Activated naive CD4-positive, alpha-beta T cell treated with anti-CD3 and anti-CD28 coated beads, Interleukin-2, amount 10 ng/mL, durations not matched to agents 7 days and 5 days (primary cell): ENCODE results near the gene NAV2.
"Not testable (repeated sequence)": the region's sequence is repeated elsewhere in the genome, so short reads cannot be mapped to it uniquely, and the experiment has no call there.

ENCODE experiments used
- CTCF ChIA-PET: fragments of 350-600 bp; sonication (Branson Sonifier 250); formaldehyde crosslinking; loops from one replicate; lab custom pipeline; 2021; ENCODE audit warnings: antibody characterized with exemption; lab: Charles Lee
- DNase-seq: peaks from one replicate; pipeline ENCODE4 v3.0.0-alpha.2; 2020
- H3K27ac Mint-ChIP-seq: one replicate; pipeline ENCODE4 v1.8.0; 2021; ENCODE audit warnings: mild to moderate bottlenecking, moderate library complexity, mixed read lengths
- H3K27me3 Mint-ChIP-seq: one replicate; pipeline ENCODE4 v1.8.0; 2021; ENCODE audit warnings: mild to moderate bottlenecking, mixed read lengths
- H3K36me3 Mint-ChIP-seq: one replicate; pipeline ENCODE4 v1.8.0; 2021; ENCODE audit warnings: mixed read lengths
- H3K4me1 Mint-ChIP-seq: one replicate; pipeline ENCODE4 v1.8.0; 2021; ENCODE audit warnings: mixed read lengths
- H3K4me3 Mint-ChIP-seq: one replicate; pipeline ENCODE4 v1.8.0; 2021; ENCODE audit warnings: mild to moderate bottlenecking, moderate library complexity, mixed read lengths
- H3K9me3 Mint-ChIP-seq: one replicate; pipeline ENCODE4 v1.8.0; 2021; ENCODE audit warnings: mixed read lengths

The NAV2 gene

GRCh38 chr11:19951558-19952115, 239.0 kb downstream of the NAV2 start:
- H3K9me3 Mint-ChIP-seq, result no peaks in the 10 kb centered on the region
- H3K27me3 Mint-ChIP-seq, result peaks cover 15% of the 10 kb centered on the region
- CTCF ChIA-PET, result interaction anchor here (1.1 to 7.1 kb wide), 10 partner anchors 10 to 181 kb away, joined by 3 to 39 read pairs (median 4); no protein-coding TSS in a partner anchor
- H3K4me1 Mint-ChIP-seq, result peaks cover 8% of the 10 kb centered on the region
- no peak for DNase-seq
- H3K36me3 Mint-ChIP-seq, result no peaks in the 10 kb centered on the region
- H3K4me3 Mint-ChIP-seq, result peak overlapping the region; percentile 32
- no peak overlapping the region for H3K27ac Mint-ChIP-seq

- Mint-ChIP-seq H3K36me3 (no peaks in the 10 kb centered on the region), H3K27me3 (peaks cover 15% of the 10 kb centered on the region), H3K9me3 (no peaks in the 10 kb centered on the region), H3K4me1 (peaks cover 8% of the 10 kb centered on the region), H3K4me3 (no peak overlapping the region), H3K27ac (no peak overlapping the region)
- CTCF ChIA-PET, result interaction anchor here (1.0 to 7.1 kb wide), 11 partner anchors 9 to 400 kb away, joined by 3 to 39 read pairs (median 3); no protein-coding TSS in a partner anchor
- no peak for DNase-seq
Observed at GRCh38 chr11:19952116-19952605, 239.5 kb downstream of the NAV2 start.

GRCh38 chr11:19952911-19953310, 240.3 kb downstream of the NAV2 start:
- H3K4me1 Mint-ChIP-seq, result peaks cover 8% of the 10 kb centered on the region
- H3K27me3 Mint-ChIP-seq, result peaks cover 11% of the 10 kb centered on the region
- H3K4me3 Mint-ChIP-seq, result no peak overlapping the region
- H3K27ac Mint-ChIP-seq, result no peak overlapping the region
- CTCF ChIA-PET, result interaction anchor here (1.0 to 7.1 kb wide), 8 partner anchors 11 to 399 kb away, joined by 3 to 39 read pairs (median 7); no protein-coding TSS in a partner anchor
- H3K36me3 Mint-ChIP-seq, result no peaks in the 10 kb centered on the region
- DNase-seq, result no peak
- no peaks in the 10 kb centered on the region for H3K9me3 Mint-ChIP-seq

- H3K27me3 Mint-ChIP-seq, result peaks cover 11% of the 10 kb centered on the region
Observed at GRCh38 chr11:19953336-19953735, 240.7 kb downstream of the NAV2 start.

DNA sequence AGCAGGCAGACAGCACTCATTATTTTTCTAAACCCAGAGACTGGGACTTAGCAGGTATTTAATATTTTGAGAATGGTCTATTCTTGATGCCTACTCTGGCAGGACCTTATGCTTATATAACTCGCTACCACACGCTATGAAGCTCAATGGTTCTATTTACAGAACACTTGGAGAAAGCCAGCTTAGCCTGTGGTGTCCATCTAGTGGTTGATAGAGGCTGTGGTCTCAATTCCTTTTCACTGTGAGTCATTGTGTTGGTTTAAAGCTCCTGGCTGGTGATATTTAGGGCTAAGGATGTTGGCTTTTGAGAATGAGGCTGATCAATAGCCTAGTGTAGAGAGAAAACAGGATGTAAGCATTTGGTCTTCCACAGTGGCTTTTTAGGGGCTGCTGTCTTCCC, 241.3 kb downstream of the NAV2 start:
- no peaks in the 10 kb centered on the region for H3K36me3 Mint-ChIP-seq
- peaks cover 11% of the 10 kb centered on the region for H3K27me3 Mint-ChIP-seq
- H3K27ac Mint-ChIP-seq, result no peak overlapping the region
- DNase-seq, result no peak
- CTCF ChIA-PET, result interaction anchor here (0.6 to 1.2 kb wide), 4 partner anchors 10 to 179 kb away, joined by 3 to 4 read pairs (median 4); no protein-coding TSS in a partner anchor
- H3K4me1 Mint-ChIP-seq, result peaks cover 8% of the 10 kb centered on the region
- H3K4me3 Mint-ChIP-seq, result no peak overlapping the region
- no peaks in the 10 kb centered on the region for H3K9me3 Mint-ChIP-seq

More at GRCh38 chr11:19953336-19953735, 240.7 kb downstream of the NAV2 start:
- DNase-seq, result no peak
- Mint-ChIP-seq H3K27ac (no peak overlapping the region), H3K9me3 (no peaks in the 10 kb centered on the region), H3K4me3 (no peak overlapping the region), H3K36me3 (no peaks in the 10 kb centered on the region), H3K4me1 (peaks cover 8% of the 10 kb centered on the region)
- CTCF ChIA-PET, result interaction anchor here (0.9 to 1.2 kb wide), 4 partner anchors 11 to 399 kb away, joined by 3 to 4 read pairs (median 3); no protein-coding TSS in a partner anchor

DNA sequence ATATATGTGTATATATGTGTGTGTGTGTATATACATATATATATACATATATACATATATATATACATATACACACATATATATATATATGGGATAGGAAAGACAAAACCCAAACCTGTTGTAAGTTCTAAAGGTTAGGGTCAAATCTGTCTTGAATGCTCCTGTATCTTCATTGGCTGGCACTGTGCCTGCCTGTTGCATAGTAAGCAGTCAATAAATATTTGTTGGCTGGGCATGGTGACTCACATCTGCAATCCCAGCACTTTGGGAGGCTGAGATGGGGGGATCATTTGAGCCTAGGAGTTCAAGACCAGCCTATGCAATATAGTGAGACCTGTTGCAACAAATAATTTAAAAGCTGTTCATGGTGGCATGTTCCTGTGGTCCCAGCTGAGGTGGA, 242.3 kb downstream of the NAV2 start:
- H3K4me1 Mint-ChIP-seq, result peaks cover 8% of the 10 kb centered on the region
- no peak for DNase-seq
- CTCF ChIA-PET, result no interaction called here
- H3K9me3 Mint-ChIP-seq, result no peaks in the 10 kb centered on the region
- no peaks in the 10 kb centered on the region for H3K36me3 Mint-ChIP-seq
- H3K4me3 Mint-ChIP-seq, result no peak overlapping the region
- peaks cover 7% of the 10 kb centered on the region for H3K27me3 Mint-ChIP-seq
- no peak overlapping the region for H3K27ac Mint-ChIP-seq

GRCh38 chr11:19955660-19956059, 243.0 kb downstream of the NAV2 start:
- H3K27me3 Mint-ChIP-seq, result peaks cover 7% of the 10 kb centered on the region
- H3K4me3 Mint-ChIP-seq, result no peak overlapping the region
- H3K27ac Mint-ChIP-seq, result no peak overlapping the region
- no peaks in the 10 kb centered on the region for H3K36me3 Mint-ChIP-seq
- no peaks in the 10 kb centered on the region for H3K9me3 Mint-ChIP-seq
- no peak for DNase-seq
- H3K4me1 Mint-ChIP-seq, result peaks cover 8% of the 10 kb centered on the region
- CTCF ChIA-PET, result no interaction called here

GRCh38 chr11:19956228-19956627, 243.6 kb downstream of the NAV2 start:
- Mint-ChIP-seq H3K4me3 (no peak overlapping the region), H3K4me1 (peaks cover 8% of the 10 kb centered on the region), H3K36me3 (no peaks in the 10 kb centered on the region), H3K27ac (no peak overlapping the region), H3K9me3 (no peaks in the 10 kb centered on the region), H3K27me3 (peaks cover 7% of the 10 kb centered on the region)
- CTCF ChIA-PET, result no interaction called here
- no peak for DNase-seq

GRCh38 chr11:19957294-19957943, 244.8 kb downstream of the NAV2 start:
- Mint-ChIP-seq H3K36me3 (no peaks in the 10 kb centered on the region), H3K4me1 (no peaks in the 10 kb centered on the region), H3K27me3 (peaks cover 7% of the 10 kb centered on the region), H3K4me3 (no peak overlapping the region), H3K9me3 (no peaks in the 10 kb centered on the region), H3K27ac (no peak overlapping the region)
- CTCF ChIA-PET, result no interaction called here
- no peak for DNase-seq

GRCh38 chr11:19958204-19958603, 245.6 kb downstream of the NAV2 start:
- Mint-ChIP-seq H3K36me3 (no peaks in the 10 kb centered on the region), H3K9me3 (no peaks in the 10 kb centered on the region), H3K4me3 (no peak overlapping the region), H3K27ac (no peak overlapping the region), H3K4me1 (peaks cover 2% of the 10 kb centered on the region), H3K27me3 (peaks cover 4% of the 10 kb centered on the region)
- CTCF ChIA-PET, result interaction anchor here (1.0 kb wide), 1 partner anchor 8 kb away, joined by 4 read pairs; no protein-coding TSS in a partner anchor
- no peak for DNase-seq

- peaks cover 9% of the 10 kb centered on the region for H3K27me3 Mint-ChIP-seq
- H3K4me3 Mint-ChIP-seq, result no peak overlapping the region
- H3K36me3 Mint-ChIP-seq, result no peaks in the 10 kb centered on the region
- H3K9me3 Mint-ChIP-seq, result no peaks in the 10 kb centered on the region
- no peak for DNase-seq
- no peak overlapping the region for H3K27ac Mint-ChIP-seq
- peaks cover 12% of the 10 kb centered on the region for H3K4me1 Mint-ChIP-seq
- CTCF ChIA-PET, result interaction anchor here (1.0 kb wide), 1 partner anchor 9 kb away, joined by 4 read pairs; no protein-coding TSS in a partner anchor
Observed at GRCh38 chr11:19959210-19959609, 246.6 kb downstream of the NAV2 start.

GRCh38 chr11:19959648-19960059, 247.0 kb downstream of the NAV2 start:
- H3K27me3 Mint-ChIP-seq, result peaks cover 9% of the 10 kb centered on the region
- no peaks in the 10 kb centered on the region for H3K36me3 Mint-ChIP-seq
- no peaks in the 10 kb centered on the region for H3K9me3 Mint-ChIP-seq
- H3K4me1 Mint-ChIP-seq, result peaks cover 14% of the 10 kb centered on the region
- CTCF ChIA-PET, result no interaction called here
- no peak overlapping the region for H3K27ac Mint-ChIP-seq
- no peak for DNase-seq
- H3K4me3 Mint-ChIP-seq, result no peak overlapping the region

DNA sequence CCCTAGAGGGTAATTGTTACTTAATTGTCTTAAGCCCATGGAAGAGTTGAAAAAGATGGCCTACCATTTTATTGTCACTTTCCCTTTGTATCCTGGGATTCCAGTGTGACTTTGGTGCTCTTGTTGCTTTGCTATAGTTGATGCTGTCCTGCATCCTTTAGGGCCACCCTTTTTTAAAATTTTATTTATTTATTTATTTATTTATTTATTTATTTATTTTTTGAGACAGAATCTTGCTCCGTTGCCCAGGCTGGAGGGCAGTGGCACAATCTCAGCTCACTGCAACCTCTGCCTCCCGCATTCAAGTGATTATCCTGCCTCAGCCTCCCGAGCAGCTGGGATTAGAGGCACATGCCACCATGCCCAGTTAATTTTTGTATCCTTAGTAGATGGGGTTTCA, 247.8 kb downstream of the NAV2 start:
- H3K4me3 Mint-ChIP-seq, H3K36me3 Mint-ChIP-seq, CTCF ChIA-PET, DNase-seq, H3K9me3 Mint-ChIP-seq, H3K27ac Mint-ChIP-seq: not testable (repeated sequence)
- peaks cover 17% of the 10 kb centered on the region for H3K4me1 Mint-ChIP-seq
- H3K27me3 Mint-ChIP-seq, result peaks cover 13% of the 10 kb centered on the region

- H3K9me3 Mint-ChIP-seq, result no peaks in the 10 kb centered on the region
- no peak overlapping the region for H3K4me3 Mint-ChIP-seq
- no peak overlapping the region for H3K27ac Mint-ChIP-seq
- peaks cover 18% of the 10 kb centered on the region for H3K27me3 Mint-ChIP-seq
- no peak for DNase-seq
- CTCF ChIA-PET, result interaction anchor here (0.6 to 1.3 kb wide), 2 partner anchors 9 to 17 kb away, joined by 3 read pairs; no protein-coding TSS in a partner anchor
- peaks cover 17% of the 10 kb centered on the region for H3K4me1 Mint-ChIP-seq
- no peaks in the 10 kb centered on the region for H3K36me3 Mint-ChIP-seq
Observed at GRCh38 chr11:19961225-19961624, 248.6 kb downstream of the NAV2 start.
